EL (cell line): ENCODE data around the gene ABHD11.
A peak's percentile ranks its signal among the peaks of the same experiment; 100 is the strongest.
"Not testable (repeated sequence)": the region's sequence is repeated elsewhere in the genome, so short reads cannot be mapped to it uniquely, and the experiment has no call there.

Source experiments
- DNase-seq: peaks from one replicate; pipeline ENCODE4 v3.0.0-alpha.2; 2016

ABHD11 gene

GRCh38 chr7:73718905-73719805, 19.4 kb downstream of the ABHD11 start, which contains the start of gene STX1A:
TSS of gene STX1A (minus strand) at chr7:73719669. CDS start at chr7:73719631, 38 bp downstream.
- DNase-seq, result peak; percentile 77

GRCh38 chr7:73718438-73718881, 20.1 kb downstream of the ABHD11 start:
- DNase-seq, result no peak

DNA sequence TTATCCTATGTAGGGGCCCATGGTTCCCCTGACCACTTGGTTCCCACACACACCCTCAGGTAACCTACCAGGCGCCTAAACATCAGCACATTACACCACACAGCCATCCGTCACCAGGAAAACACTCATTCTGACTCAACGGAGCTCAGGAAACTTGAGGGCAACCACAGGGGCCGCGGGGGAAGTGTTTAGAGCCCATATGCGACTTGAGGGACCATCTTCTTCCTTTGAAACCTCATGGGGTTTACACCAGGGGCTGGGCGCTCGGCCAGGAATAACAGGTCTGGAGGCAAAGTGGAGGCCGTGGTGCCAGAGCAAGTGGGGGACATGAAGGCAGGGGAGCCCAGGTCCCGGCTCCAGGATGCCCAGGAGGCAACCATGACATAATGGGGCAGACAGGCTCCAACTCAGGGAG, 20.6 kb downstream of the ABHD11 start:
- DNase-seq, result peak; percentile 96

GRCh38 chr7:73717025-73717807, 21.4 kb downstream of the ABHD11 start:
- no peak for DNase-seq

DNA sequence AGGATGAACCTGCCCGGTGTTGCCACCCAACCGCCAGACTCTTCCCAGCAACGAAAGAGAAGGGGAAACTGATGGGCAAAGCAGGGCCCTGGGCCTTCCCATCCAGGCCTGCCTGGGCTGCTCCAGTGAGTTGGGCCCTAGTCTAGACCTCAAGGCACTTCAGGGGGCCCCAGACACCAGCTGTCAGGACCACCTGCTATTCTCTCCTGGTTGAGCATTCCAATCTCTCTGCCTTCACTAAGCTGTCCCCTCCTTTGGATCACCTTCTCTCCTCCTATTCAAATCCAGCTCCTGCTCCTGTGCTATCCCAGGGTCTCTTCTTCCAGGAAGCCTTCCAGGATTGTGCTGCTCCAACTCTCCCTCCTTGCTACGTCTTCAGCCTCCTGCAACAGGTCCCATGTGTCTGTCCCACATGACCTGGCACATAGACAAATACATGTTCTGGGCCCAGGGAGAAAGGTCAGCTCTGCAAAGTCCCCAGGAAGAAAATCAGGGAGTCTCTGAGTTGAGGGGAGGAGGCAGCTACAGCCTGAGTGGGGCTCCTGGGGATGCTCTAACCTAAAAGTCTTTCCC, 22.2 kb downstream of the ABHD11 start:
- DNase-seq, result no peak

DNA sequence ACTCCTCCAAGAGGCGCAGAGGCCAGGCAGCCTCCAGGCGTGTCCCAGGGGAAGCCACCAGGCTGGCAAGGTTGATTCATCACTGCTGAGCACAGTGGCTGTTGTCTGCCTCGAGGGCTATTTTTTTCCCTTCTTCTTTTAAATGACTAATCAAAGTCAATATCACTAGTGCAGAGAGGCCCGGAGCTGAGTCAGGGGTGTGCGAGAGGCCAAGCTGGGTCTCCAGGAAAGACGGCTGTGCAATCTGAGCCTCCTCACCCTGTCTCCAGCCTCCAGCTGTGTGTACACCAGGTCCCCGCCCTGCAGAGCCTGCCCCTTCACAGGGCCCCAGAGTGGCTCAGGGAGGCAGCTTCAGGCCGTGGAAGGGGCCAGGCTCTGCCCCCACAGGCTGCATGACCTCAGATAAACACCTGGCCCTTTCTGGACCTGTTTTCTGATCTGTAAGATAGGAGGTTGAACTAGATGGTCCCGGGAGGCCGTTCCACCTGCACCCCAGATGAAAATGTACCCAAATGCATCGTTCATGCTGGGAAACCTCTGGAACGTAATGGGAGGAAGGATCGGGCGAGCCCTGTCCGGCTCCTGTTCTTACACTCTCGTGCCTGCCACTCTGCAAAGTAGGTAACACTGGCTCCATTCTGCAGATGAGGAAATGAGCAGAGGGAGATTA, 22.8 kb downstream of the ABHD11 start:
- peak; percentile 96 for DNase-seq

- DNase-seq, result not testable (repeated sequence)
Measured at GRCh38 chr7:73713319-73713718, 25.3 kb downstream of the ABHD11 start.

- DNase-seq, result no peak
Measured at GRCh38 chr7:73712773-73713172, 25.8 kb downstream of the ABHD11 start.

DNA sequence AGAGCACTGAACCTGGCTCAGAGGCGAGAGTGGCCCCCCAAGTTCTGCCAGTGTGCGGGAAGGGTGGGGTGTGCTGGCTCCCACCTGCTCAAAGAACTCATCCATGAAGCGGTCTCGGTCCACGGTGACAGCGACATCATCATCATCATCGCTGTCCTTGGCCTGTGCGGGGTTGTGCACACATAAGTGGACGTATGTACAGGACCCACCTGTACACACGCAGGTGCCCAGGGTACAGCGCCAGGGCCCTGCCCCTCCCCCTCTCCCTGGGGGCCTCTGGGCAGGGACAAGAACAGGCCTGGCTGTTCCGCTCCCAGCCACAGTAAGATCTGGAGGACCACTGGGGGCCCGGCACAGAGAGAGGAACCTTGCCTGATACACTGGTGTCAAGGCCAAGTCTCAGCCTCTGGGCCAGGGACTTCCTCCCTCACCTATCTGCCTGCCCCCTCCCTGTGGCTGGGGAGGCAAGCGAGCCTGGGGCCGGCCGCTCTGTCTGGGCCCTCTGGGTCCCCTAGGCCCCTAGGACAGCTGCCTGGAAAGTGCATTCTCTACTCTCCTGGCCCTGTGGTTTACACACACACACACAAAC, 29.5 kb downstream of the ABHD11 start:
- no peak for DNase-seq

DNA sequence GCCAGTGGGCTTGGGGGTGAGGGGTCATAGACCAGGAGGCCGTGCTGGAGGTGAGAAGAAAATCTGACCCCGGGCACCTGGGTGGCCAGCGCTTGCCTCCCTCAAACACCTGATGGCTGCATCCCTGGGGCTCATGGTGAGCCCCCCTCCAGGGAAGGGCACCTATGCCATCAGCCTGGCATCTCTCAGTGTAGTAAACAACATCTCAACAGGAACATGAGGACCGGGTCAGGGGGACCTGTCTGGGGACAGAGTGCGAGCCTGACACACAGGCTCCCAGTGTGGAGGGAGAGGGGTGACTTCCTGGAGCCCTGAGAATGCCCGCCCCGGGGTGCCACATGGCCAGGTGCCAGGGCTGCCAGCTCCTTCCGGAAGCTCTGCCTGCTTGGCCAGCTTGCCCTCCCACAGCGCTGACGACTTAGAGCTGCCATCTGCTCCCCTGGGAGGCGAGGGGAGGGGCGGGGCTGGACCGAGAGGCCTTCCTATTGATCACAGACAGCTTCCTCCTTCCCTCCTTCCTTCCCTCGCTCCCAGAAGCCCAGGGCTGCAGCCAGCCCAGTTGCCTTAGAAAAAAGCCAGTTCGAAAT, 31.5 kb downstream of the ABHD11 start:
- DNase-seq, result no peak

- no peak for DNase-seq
Measured at GRCh38 chr7:73706126-73707044, 32.2 kb downstream of the ABHD11 start.

DNA sequence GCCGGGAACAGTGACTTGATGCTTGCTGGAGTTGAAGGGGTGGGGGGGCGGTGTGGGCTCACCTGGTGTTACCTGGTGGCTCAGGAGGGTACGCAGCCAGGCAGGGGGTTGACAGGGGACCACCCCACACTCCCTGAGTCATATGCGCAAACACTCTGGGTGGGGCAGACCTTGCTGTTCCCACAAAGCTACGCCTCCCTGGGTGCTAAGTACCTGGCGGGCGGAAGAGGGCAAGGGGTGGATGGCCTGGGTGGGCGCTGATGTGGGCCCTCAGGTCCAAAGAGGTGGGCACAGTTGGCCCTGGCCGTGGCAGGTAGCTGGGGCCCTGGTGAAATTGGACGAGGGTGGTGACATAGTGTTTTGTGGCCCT, 33.1 kb downstream of the ABHD11 start:
- DNase-seq, result no peak

DNA sequence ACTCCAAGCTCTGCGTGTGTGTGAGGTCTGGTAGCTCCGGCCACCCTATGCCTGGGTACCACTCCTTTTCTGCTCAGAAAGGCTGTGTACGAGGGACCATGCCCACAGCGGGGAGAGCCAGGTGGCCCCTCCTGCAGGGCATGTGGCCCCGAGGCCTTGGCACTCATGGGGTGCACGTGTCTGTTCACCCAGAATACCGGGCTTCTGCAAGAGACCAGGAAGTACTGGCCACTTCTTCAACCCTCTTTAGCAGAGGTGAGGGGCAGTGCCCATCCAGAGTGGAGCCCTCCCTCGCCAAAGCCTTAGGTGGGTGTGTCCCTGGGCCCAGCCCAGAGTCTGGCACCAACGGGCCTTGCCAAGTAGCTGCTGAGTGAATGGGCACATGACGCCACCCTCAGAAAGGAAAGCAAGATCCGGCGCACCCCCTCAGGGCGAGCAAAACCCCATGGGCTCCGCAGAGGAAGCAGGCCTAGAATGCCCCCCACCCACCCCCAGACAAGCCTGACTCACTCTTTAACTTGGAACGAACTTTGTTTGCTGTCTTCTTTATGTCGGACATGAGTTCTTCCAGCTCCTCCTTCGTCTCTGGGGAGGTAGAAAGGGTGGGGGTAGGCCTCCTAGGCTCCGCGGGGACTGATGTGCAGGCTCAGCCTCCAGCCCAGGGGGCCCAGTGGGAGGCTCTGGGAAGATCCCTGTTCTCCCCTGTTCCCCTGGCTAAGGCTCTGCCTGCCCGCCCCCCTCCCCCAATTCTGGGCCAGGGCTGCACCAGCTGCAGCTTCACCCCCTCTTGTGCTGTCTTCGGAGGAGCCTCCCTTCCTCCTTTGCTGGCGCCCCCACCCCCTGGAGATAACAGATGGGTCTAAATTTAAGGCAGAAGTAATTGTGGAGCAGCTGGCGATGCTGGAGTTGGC, 33.7 kb downstream of the ABHD11 start:
- no peak for DNase-seq

- DNase-seq, result no peak
Measured at GRCh38 chr7:73703757-73704639, 34.6 kb downstream of the ABHD11 start.

DNA sequence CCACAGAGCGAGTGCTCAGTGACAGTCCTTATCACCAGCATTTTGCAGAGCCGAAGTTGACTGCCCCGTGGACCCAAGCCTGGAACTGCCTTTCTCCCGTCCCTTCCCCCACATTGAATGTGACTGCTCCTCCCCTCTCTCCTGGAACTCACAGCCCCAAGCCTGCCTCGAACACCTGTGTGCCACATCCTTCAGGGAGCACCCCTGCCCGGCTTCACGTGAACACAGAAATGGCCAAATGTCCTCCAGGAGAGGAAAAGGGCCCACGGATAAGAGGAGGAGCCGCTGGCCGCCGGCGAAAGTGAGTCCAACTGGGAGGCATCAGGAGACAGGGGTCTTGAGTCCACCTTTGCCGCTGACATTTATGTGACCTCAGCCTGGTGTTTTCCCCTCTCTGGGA, 35.4 kb downstream of the ABHD11 start:
- no peak for DNase-seq

DNA sequence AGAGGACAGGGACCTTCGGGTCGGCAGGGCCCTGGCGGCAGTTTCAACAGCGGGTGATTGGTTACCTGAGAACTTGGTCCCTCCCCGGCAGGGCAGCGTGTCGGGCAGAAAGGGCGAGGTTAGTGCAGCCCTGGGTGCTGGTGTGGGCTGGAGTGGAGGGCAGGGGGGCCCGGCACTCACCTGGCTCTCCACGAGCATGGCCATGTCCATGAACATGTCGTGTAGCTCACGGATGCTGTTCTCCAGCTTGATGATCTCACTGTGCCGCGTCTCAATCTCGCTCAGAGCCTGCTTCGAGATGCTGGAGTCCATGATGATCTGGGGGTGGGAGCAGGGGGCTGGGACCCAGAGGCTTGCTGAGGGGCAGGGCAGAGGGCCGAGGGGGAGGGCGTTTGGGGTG, 35.9 kb downstream of the ABHD11 start:
- no peak for DNase-seq

- no peak for DNase-seq
Measured at GRCh38 chr7:73702226-73702625, 36.4 kb downstream of the ABHD11 start.

DNA sequence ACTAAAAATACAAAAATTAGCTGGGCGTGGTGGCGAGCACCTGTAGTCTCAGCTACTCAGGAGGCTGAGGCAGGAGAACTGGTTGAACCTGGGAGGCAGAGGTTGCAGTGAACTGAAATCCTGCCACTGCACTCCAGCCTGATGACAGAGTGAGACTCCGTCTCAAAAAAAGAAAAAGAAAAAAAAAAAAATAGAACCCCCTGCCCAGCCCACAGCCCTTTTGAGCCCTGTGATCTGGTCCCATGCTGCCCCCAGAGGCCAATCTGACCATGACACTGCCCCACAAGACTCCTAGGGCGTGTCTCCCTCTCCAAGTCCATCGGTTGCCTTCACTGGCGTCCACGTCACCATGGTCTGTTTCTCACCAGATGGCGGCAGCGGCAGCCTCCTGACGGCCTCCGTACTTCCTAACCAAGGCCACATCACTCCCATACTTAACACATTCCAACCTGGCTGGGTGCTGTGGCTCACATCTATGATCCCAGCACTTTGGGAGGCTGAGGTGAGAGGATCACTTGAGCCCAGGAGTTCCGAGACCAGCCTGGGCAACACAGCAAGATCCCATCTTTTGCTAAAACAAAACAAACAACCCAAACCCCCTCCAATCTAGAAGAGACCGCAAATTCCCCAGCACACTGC, 37.1 kb downstream of the ABHD11 start:
- DNase-seq, result peak; percentile 33
